OCI-LY1 (cell line): Measurements from ENCODE around the gene MCUR1.

ENCODE experiments used
- H2AFZ ChIP-seq: fragments of 200-600 bp; sonication (generic), shearing (Covaris generic); 2 replicates; pipeline ENCODE4 v1.6.0; 2014; ENCODE audit warnings: antibody characterized with exemption, mild to moderate bottlenecking, low read length
- H3F3A ChIP-seq: fragments of 200-600 bp; sonication (generic), shearing (Covaris generic); 2 replicates; pipeline ENCODE4 v1.6.0; 2014; ENCODE audit warnings: mild to moderate bottlenecking, antibody characterized with exemption, low read length, moderate library complexity; ENCODE audit not compliant: insufficient read depth
- H3K27ac ChIP-seq: fragments of 200-600 bp; sonication (generic); 2 replicates; pipeline ENCODE4 v1.5.1; 2014; ENCODE audit warnings: low read length, mixed run types, mild to moderate bottlenecking, low read depth; ENCODE audit not compliant: poor library complexity, severe bottlenecking
- H3K27me3 ChIP-seq: fragments of 200-600 bp; sonication (generic); 2 replicates; pipeline ENCODE4 v1.6.0; 2014; ENCODE audit warnings: antibody characterized with exemption, mild to moderate bottlenecking, low read length, moderate library complexity; ENCODE audit not compliant: insufficient read depth
- H3K36me3 ChIP-seq: fragments of 200-600 bp; sonication (generic); 2 replicates; pipeline ENCODE4 v1.6.1; 2014; ENCODE audit warnings: mild to moderate bottlenecking, antibody characterized with exemption, low read length, moderate library complexity, mixed read lengths; ENCODE audit not compliant: insufficient read depth
- H3K4me1 ChIP-seq: fragments of 200-600 bp; sonication (generic); 2 replicates; pipeline ENCODE4 v1.5.1; 2014; ENCODE audit warnings: mild to moderate bottlenecking, low read length, moderate library complexity; ENCODE audit not compliant: insufficient read depth, severe bottlenecking
- H3K4me2 ChIP-seq: fragments of 200-600 bp; sonication (generic), shearing (Covaris generic); 2 replicates; pipeline ENCODE4 v1.6.1; 2014; ENCODE audit warnings: low read length
- H3K4me3 ChIP-seq: fragments of 200-600 bp; sonication (generic); 2 replicates; pipeline ENCODE4 v1.5.1; 2014; ENCODE audit warnings: low read length, low read depth, mild to moderate bottlenecking, mixed read lengths; ENCODE audit not compliant: poor library complexity, severe bottlenecking
- H3K79me2 ChIP-seq: fragments of 200-600 bp; shearing (Covaris generic); 2 replicates; pipeline ENCODE4 v1.6.1; 2016; ENCODE audit warnings: mixed run types, low read length, mixed read lengths; ENCODE audit not compliant: insufficient read depth
- H3K9ac ChIP-seq: fragments of 200-600 bp; sonication (generic), shearing (Covaris generic); 2 replicates; pipeline ENCODE4 v1.6.1; 2014; ENCODE audit warnings: mild to moderate bottlenecking, low read length, mixed read lengths
- H3K9me2 ChIP-seq: fragments of 200-600 bp; sonication (generic), shearing (Covaris generic); 2 replicates; pipeline ENCODE4 v1.6.1; 2014; ENCODE audit warnings: low read depth, mild to moderate bottlenecking, low read length, mixed read lengths
- H3K9me3 ChIP-seq: fragments of 200-600 bp; shearing (Covaris generic); 2 replicates; pipeline ENCODE4 v1.6.1; 2014; ENCODE audit warnings: low read length, mixed read lengths
- H4K20me1 ChIP-seq: fragments of 200-600 bp; sonication (generic), shearing (Covaris generic); 2 replicates; pipeline ENCODE4 v1.6.0; 2016; ENCODE audit warnings: mild to moderate bottlenecking, low read length; ENCODE audit not compliant: insufficient read depth
- CTCF ChIP-seq: fragments of 200-600 bp; sonication (generic), shearing (Covaris generic); IDR thresholded peaks from 2 replicates; pipeline ENCODE4 v1.5.1; 2017; ENCODE audit warnings: mild to moderate bottlenecking, antibody characterized with exemption, low read length, moderate library complexity, mixed read lengths
- EZH2 ChIP-seq: fragments of 200-600 bp; sonication (generic), shearing (Covaris generic); IDR thresholded peaks from 2 replicates; pipeline ENCODE4 v1.8.0; 2017; ENCODE audit warnings: borderline replicate concordance, mixed run types, mild to moderate bottlenecking, antibody characterized with exemption, low read length, moderate library complexity, mixed read lengths

Gene MCUR1

GRCh38 chr6:13827032-13827431 lies 12.7 kb upstream of the MCUR1 start:
- Histone ChIP-seq H3K4me1 (no peaks in the 10 kb centered on the region), H3K4me3 (no peak overlapping the region), H3K4me2 (no peak overlapping the region), H3K9me2 (no peaks in the 10 kb centered on the region), H4K20me1 (no peaks in the 10 kb centered on the region), H3F3A (no peaks in the 10 kb centered on the region), H3K27ac (no peak overlapping the region), H3K9ac (no peak overlapping the region), H2AFZ (no peak overlapping the region), H3K9me3 (0 out of 2 replicates have a peak, but pooled peaks cover 4% of the 10 kb centered on the region), H3K79me2 (no peaks in the 10 kb centered on the region), H3K27me3 (no peaks in the 10 kb centered on the region), H3K36me3 (no peaks in the 10 kb centered on the region)
- TF ChIP-seq EZH2: no peak
- no peak for TF ChIP-seq CTCF

DNA sequence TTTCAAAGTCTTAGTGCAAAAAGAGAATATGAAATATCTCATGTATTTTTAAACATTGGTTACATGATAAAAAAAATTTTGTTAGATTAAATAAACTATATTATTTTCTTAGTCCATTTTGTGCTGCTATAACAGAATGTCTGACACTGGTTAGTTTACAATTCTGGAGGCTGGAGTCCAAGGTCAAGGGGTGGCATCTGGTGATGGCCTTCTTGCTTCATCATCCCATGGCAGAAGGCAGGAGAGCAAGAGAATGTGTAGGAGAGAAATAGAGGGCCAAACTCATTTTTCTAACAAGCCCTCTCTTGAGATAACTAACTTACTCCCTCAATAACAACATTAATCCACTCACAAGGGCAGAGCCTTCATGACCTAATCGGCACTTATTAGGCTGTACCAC lies 11.5 kb upstream of the MCUR1 start:
- Histone ChIP-seq H3K27ac (no peak overlapping the region), H3K4me2 (no peak overlapping the region), H3K9me3 (0 out of 2 replicates have a peak, but pooled peaks cover 4% of the 10 kb centered on the region), H2AFZ (no peak overlapping the region), H3K9ac (no peak overlapping the region), H4K20me1 (no peaks in the 10 kb centered on the region), H3K27me3 (no peaks in the 10 kb centered on the region), H3K36me3 (no peaks in the 10 kb centered on the region), H3K4me3 (no peak overlapping the region), H3F3A (no peaks in the 10 kb centered on the region), H3K79me2 (no peaks in the 10 kb centered on the region), H3K4me1 (no peaks in the 10 kb centered on the region), H3K9me2 (no peaks in the 10 kb centered on the region)
- TF ChIP-seq EZH2: no peak
- TF ChIP-seq CTCF: no peak

GRCh38 chr6:13818341-13818740 lies 4.0 kb upstream of the MCUR1 start:
- no peaks in the 10 kb centered on the region for H3K9me3 ChIP-seq
- H3K9me2 ChIP-seq: no peaks in the 10 kb centered on the region
- H3K4me2 ChIP-seq: no peak overlapping the region
- peaks cover 5% of the 10 kb centered on the region; the same call in 1 of the 2 replicates for H3F3A ChIP-seq
- no peak overlapping the region for H2AFZ ChIP-seq
- H3K4me3 ChIP-seq: no peak overlapping the region
- peaks cover 4% of the 10 kb centered on the region; the same call in 1 of the 2 replicates for H3K79me2 ChIP-seq
- no peaks in the 10 kb centered on the region for H3K27me3 ChIP-seq
- H3K36me3 ChIP-seq: no peaks in the 10 kb centered on the region
- H3K4me1 ChIP-seq: peaks cover 11% of the 10 kb centered on the region
- no peak overlapping the region for H3K9ac ChIP-seq
- TF ChIP-seq CTCF: no peak
- TF ChIP-seq EZH2: no peak
- no peaks in the 10 kb centered on the region for H4K20me1 ChIP-seq
- H3K27ac ChIP-seq: no peak overlapping the region
